Heart left ventricle (tissue), 13 donors: ENCODE measurements around the gene LSAMP.

Experiments used
- POLR2A ChIP-seq, 2 donors: fragments of 450-650 bp; IDR thresholded peaks; one replicate each; pipeline ENCODE4 v1.6.1; 2017; ENCODE audit warnings: antibody characterized with exemption in 2 of 2, mild to moderate bottlenecking in 2 of 2, moderate library complexity in 2 of 2
- TF ChIP-seq, protein P1 (sequence below), 12 donors: fragments of 200-600 bp; sonication (generic) in 4 of 12; IDR thresholded peaks; one replicate each; pipeline versions ENCODE4 v1.5.0 to v1.8.0; 2018 to 2022; ENCODE audit warnings: antibody characterized with exemption in 12 of 12, mild to moderate bottlenecking in 5 of 12
- donor health status: ischemic (EF 13 %, LVEDD 7.1; RV severe dilation, severe dysfunction).
- donor health status: DM: no; HTN: yes; CAD: no.
- donor health status: DM: no; HTN: no; CAD: no.
- donor health status: ischemic (EF 25% LVEDD 6.9; RV normal size, moderate dysfunction).
- donor health status: ischemic (EF 25% LVEDD 5.7; RV mildly dilated, moderate dysfunction).
- donor health status: ischemic (EF 35%, LVEDD 5.7; RV mildly dilated, moderate dysfunction).
- donor health status: nonischemic (EF 11% LVEDD 7.7; RV severe dilation, severe dysfunction).
- donor health status: DM: yes; HTN: yes; CAD: no.
- donor health status: PGD.
- donor health status: ischemic (EF 29% LVEDD 5.4; RV normal size, mild dysfunction).
- donor health status: nonischemic (EF 23%, LVEDD 6.1; RV moderate dilation, normal function).

DNA sequence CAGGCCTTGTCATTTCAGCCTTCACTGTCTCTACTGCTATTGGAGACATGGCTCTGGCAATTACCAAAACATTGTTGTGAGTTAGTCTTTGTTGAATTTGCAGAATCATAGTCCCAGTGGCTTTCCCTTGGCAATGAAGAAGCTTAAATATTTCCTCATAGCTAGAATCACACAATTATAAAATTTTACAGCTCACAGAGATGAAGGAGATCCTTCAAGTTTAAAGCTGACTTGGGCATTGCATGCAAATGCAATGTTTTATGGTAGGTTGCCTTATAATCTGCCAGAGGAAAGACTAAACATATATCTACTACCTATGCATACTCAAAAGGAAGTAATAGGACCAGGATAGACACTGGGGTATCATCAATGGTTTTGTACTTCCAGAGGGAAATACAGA is 90.9 kb downstream of the LSAMP start:
- TF ChIP-seq, protein P1, sequence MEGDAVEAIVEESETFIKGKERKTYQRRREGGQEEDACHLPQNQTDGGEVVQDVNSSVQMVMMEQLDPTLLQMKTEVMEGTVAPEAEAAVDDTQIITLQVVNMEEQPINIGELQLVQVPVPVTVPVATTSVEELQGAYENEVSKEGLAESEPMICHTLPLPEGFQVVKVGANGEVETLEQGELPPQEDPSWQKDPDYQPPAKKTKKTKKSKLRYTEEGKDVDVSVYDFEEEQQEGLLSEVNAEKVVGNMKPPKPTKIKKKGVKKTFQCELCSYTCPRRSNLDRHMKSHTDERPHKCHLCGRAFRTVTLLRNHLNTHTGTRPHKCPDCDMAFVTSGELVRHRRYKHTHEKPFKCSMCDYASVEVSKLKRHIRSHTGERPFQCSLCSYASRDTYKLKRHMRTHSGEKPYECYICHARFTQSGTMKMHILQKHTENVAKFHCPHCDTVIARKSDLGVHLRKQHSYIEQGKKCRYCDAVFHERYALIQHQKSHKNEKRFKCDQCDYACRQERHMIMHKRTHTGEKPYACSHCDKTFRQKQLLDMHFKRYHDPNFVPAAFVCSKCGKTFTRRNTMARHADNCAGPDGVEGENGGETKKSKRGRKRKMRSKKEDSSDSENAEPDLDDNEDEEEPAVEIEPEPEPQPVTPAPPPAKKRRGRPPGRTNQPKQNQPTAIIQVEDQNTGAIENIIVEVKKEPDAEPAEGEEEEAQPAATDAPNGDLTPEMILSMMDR (IDR thresholded peaks at IDR 0.05), result no peak
- TF ChIP-seq POLR2A (IDR thresholded peaks at IDR 0.05), result no peak
